Dedifferentiated amniotic fluid mesenchymal stem cell (primary cell): ENCODE measurements around the gene GTPBP3.
A peak's percentile ranks its signal among the peaks of the same experiment; 100 is the strongest.

Source experiments
- DNase-seq: peaks from one replicate; pipeline ENCODE4 v3.0.0-alpha.2; 2016; ENCODE audit errors: extremely low spot score

Gene GTPBP3

GRCh38 chr19:17327654-17328516 is 9.5 kb upstream of the GTPBP3 start:
- no peak for DNase-seq

GRCh38 chr19:17328517-17329365 is 8.6 kb upstream of the GTPBP3 start:
- DNase-seq = no peak

- DNase-seq = no peak
Observed at GRCh38 chr19:17329366-17330261, 7.7 kb upstream of the GTPBP3 start.

- no peak for DNase-seq
Observed at GRCh38 chr19:17330262-17331044, 6.9 kb upstream of the GTPBP3 start.

DNA sequence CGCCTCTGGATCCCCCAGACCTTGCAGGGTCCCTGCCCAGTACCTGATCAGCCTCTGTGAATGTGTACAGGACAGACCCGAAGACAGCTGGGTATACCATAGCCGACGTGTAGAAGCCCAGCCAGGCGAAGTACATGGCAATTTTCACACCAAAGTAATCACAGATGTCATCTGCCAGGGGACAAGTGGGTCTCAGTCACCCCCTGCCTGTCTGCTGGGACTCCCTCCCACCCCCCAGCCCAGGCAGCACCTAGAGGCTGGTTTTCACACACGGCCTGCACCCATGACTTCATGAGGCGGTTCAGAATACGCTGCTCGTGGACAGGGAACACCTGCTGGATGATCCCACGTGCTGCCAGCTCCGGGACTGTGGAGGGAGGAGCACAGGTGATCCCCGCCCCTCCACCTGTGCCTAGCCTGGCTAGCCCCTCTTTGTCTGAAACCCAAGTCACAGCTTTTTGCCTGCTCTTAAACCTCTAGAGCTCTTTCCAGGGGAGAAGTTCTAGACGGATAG is 6.3 kb upstream of the GTPBP3 start:
- no peak for DNase-seq

DNA sequence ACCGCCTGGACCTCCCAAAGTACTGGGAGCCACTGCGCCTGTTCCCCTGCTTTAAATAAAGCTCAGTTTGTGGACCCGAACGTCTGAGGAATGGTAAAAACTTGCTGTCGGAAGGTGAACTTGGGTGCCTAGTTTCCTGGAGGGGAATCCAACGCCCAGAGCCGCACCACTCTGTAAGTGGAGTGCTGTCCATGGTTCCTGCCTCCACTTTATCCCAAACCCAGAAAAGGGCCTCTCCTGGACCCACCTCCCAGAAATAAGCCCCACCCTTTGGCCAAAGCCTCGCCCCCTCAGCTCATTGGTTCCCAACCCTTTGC is 5.0 kb upstream of the GTPBP3 start:
- DNase-seq = no peak

- no peak for DNase-seq
Observed at GRCh38 chr19:17332677-17333581, 4.4 kb upstream of the GTPBP3 start.

GRCh38 chr19:17333611-17334413 is 3.5 kb upstream of the GTPBP3 start:
- DNase-seq = peak; percentile 43

DNA sequence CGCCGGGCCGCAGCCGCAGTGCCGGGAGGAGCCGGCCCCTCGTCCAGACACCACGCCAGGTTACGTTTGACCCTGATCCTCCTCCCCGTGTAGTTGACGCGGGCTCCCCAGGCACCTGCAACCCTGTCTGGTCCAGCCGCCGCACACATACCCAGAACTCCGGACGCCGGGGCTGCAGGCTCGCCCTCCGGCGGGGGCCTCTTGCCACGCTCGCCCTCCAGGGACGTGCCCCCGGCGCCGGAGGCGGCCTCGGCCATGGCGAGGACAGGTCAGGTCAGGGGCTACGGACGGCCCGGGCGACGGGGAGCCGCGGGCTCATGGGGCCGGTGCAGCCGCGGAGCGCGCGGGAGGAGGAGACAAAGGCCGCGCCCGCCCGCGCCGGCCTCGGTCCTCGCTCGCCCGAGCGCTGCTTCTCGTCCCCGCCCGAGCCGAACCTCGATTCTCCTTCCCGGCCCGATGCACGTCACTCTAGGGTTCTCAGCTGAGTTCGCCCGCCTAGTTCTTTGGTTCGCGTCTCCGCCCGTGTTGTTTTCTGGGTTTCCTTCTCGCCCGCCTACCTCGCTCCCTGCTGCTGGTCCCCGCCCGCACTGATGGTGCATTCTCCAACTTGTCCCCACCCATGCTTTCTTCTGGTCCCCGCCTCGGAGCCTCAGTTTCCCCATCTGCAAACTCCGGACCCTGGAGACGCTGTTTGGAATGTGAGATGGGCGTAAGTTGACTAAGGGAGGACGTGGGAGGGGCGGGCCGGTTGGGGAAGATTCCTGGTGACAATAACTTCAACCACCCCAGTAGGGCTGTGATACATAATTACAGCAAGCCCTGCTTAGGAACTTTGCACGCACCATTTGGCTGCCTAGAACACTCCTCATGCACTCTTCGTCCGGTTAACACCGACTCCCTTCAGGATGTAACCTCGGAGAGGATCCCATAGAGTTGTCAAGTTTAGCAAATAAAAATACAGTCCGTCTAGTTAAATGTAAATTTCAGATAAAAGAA is 2.6 kb upstream of the GTPBP3 start, which contains the start of gene ANO8:
Gene ANO8, minus strand, starts transcription at position 442 of the 996 bp plus-strand sequence. Its CDS starts 185 bp downstream, at position 257.
- DNase-seq = peak; percentile 97

DNA sequence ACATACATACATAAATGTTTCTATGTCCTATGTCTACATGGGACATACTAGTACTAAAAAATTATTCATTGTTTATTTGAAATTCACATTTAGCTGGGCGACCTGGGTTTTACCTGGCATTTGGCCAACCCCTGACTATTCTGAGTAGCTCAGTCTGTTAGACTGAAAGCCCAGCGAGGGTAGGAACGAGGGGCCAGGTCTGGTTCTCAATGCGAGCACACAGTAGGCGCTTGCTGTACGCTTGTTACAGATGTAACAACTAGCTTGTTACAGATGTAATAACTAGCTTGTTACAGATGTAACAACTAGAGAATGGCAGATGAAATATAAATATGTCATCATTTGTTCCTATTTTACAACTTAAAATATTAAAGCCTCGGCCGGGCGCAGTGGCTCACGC is 1.8 kb upstream of the GTPBP3 start:
- DNase-seq = no peak

DNA sequence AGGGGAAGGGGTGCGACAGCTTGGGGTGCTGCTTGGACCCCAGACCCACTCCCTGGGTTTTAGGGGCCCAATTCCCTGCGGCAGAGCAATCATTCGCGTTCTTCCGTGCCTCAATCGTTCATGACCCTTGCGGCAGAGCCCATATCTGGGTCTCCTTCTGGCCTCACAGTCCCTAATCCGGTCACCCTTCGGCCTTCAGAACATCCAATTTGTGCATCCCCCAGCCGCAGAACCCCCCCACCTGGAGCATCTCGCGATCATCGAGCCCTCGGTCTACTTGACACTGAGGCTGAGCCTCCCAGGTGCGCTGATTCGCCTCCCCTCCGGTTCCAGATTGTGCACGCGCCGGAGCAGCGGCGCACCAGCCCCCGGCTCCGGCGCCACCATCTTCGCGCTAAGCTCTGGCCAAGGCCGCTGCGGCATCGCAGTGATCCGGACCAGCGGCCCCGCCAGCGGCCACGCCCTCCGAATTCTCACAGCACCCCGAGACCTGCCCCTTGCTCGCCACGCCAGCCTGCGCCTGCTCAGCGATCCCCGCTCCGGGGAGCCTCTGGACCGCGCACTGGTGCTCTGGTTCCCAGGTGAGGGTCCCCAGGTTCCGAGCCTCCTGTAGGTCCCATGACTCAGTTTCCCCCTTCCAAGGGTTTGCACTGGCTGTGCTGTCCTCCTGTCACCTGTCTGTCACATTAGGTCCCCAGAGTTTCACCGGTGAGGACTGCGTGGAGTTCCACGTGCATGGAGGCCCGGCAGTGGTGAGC is 501 bp downstream of the GTPBP3 start:
- DNase-seq = no peak

DNA sequence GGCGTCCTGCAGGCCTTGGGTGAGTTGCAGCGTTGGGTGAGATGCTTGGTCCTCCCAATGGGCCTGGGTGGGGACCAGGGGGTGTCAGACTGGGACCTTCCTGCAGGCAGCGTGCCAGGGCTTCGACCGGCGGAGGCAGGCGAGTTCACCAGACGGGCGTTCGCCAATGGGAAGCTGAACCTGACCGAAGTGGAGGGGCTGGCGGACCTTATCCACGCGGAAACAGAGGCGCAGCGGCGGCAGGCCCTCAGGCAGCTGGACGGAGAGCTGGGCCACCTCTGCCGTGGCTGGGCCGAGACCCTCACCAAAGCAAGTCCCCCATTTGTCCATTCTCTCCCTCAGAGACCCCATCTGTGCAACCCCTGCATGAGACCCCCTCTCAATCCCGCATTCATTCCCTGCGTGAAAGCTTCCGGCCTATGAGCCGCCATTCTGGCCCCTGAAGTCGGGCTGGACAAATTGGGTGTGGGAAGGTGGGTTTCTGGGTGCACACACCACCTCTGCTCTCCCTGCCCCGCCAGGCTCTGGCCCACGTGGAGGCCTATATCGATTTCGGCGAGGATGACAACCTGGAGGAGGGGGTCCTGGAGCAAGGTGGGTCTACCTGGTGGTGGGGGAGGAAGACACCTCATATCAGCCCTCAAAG is 1.2 kb downstream of the GTPBP3 start:
- no peak for DNase-seq

- no peak for DNase-seq
Observed at GRCh38 chr19:17339088-17339741, 1.9 kb downstream of the GTPBP3 start.

- no peak for DNase-seq
Observed at GRCh38 chr19:17340302-17340870, 3.0 kb downstream of the GTPBP3 start.

DNA sequence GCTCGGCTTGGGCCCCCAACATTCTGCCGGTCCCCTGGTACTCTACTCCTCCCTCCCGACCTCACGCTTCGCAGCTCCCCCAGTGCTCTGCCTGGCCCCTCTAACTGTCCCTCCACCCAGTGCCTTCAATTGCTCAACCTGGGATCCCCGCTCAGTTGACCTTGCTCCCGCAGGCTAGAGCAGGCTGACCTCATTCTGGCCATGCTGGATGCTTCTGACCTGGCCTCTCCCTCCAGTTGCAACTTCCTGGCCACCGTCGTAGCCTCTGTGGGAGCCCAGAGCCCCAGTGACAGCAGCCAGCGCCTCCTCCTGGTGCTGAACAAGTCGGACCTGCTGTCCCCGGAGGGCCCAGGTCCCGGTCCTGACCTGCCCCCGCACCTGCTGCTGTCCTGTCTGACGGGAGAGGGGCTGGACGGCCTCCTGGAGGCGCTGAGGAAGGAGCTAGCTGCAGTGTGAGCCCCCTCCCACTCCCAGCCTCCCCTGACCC is 3.6 kb downstream of the GTPBP3 start:
- DNase-seq = no peak
